HCT116 (cell line): ENCODE results near the gene GIPR.

Experiments
- EGR1 ChIP-seq: IDR thresholded peaks from 2 replicates; pipeline ENCODE4 v1.6.1; 2012; ENCODE audit warnings: low read depth
- ZFX ChIP-seq: fragments of 450-650 bp; IDR thresholded peaks from 2 replicates; pipeline ENCODE4 v1.6.1; 2017

GRCh38 chr19:45682908-45683307, 14.9 kb downstream of the GIPR start:
- TF ChIP-seq ZFX (no peak), EGR1 (no peak)
